Epithelial cell of proximal tubule (primary cell): ENCODE measurements around the gene POU2AF1. TPM values are rescaled to one million over a fixed set of nuclear protein-coding genes. Genes with fewer than 3 reads are reported as not detected.

Experiments used
- DNase-seq: peaks from one replicate; pipeline ENCODE4 v3.0.0-alpha.2; 2011; ENCODE audit warnings: low read depth
- H3K4me3 ChIP-seq: 2 replicates; pipeline ENCODE4 v1.5.1; 2011; ENCODE audit warnings: low read depth, mild to moderate bottlenecking, low read length
- CTCF ChIP-seq: conservative IDR thresholded peaks from 2 replicates; pipeline ENCODE4 v1.5.1; 2012; ENCODE audit warnings: low read depth, mild to moderate bottlenecking, low read length
- total RNA-seq: library from RNA; depleted of rRNA; stranded (reverse); fragments of >200 nt; gene quantifications from 2 replicates; pipeline ENCODE4 v1.2.3, GENCODE V29; 2015

Gene POU2AF1
- total RNA-seq, 1 donor from 2014 or later: not detected

GRCh38 chr11:111361874-111362273, 17.2 kb downstream of the POU2AF1 start:
- H3K4me3 ChIP-seq: no peak overlapping the region
- no peak for DNase-seq
- TF ChIP-seq CTCF: no peak

GRCh38 chr11:111361052-111361801, 17.8 kb downstream of the POU2AF1 start:
- no peak overlapping the region for H3K4me3 ChIP-seq
- TF ChIP-seq CTCF: no peak
- no peak for DNase-seq

GRCh38 chr11:111360150-111361043, 18.7 kb downstream of the POU2AF1 start:
- TF ChIP-seq CTCF: no peak
- no peak overlapping the region for H3K4me3 ChIP-seq
- no peak for DNase-seq

GRCh38 chr11:111359223-111360149, 19.6 kb downstream of the POU2AF1 start:
- DNase-seq: no peak
- no peak overlapping the region for H3K4me3 ChIP-seq
- TF ChIP-seq CTCF: peak; percentile 17

GRCh38 chr11:111358038-111359001, 20.8 kb downstream of the POU2AF1 start:
- no peak overlapping the region for H3K4me3 ChIP-seq
- no peak for TF ChIP-seq CTCF
- no peak for DNase-seq
